ENCODE data around the gene KIRREL3.

DNA sequence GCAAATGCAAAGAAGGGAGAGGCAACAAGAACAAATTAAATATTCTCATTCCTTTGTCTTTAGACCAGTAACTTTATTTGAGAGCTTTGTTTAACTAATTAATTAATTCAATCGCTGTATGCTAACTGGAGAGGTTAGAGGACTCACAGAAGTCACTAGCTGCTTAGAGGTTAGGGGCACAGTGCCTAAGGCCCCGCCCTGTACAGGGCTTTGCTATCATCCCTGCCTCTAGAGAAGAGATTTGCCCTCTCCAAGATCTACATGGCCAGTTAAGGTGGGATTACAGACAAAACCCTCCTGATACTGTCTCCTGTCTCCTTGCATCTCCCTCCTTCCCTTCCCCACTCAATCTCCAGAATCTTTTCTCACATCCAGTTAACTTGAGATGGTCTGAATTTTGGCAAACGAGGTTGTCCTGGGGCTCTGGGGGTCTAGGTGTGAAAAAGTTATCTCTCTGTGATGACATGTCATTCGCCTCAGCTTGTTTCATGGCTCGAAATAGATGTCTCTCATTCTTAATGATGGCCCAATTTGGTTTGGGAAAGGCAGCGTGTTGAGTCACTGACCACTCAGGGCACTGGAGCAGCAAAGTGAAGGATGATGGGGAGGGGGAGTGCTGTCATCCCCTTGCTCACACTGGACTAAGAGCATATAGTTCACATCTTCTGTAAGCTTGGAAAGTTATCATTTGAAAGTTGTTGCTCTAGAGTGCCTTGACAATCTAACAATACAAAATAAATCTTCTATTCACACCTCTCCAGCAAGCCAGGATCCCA, 190.9 kb downstream of the KIRREL3 start:
- TF ChIP-seq, protein P1, sequence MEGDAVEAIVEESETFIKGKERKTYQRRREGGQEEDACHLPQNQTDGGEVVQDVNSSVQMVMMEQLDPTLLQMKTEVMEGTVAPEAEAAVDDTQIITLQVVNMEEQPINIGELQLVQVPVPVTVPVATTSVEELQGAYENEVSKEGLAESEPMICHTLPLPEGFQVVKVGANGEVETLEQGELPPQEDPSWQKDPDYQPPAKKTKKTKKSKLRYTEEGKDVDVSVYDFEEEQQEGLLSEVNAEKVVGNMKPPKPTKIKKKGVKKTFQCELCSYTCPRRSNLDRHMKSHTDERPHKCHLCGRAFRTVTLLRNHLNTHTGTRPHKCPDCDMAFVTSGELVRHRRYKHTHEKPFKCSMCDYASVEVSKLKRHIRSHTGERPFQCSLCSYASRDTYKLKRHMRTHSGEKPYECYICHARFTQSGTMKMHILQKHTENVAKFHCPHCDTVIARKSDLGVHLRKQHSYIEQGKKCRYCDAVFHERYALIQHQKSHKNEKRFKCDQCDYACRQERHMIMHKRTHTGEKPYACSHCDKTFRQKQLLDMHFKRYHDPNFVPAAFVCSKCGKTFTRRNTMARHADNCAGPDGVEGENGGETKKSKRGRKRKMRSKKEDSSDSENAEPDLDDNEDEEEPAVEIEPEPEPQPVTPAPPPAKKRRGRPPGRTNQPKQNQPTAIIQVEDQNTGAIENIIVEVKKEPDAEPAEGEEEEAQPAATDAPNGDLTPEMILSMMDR (conservative IDR thresholded peaks at IDR 0.05) = no peak
- TF ChIP-seq EZH2 (IDR thresholded peaks at IDR 0.05; ENCODE audit: low read depth) = no peak
